Measurements from ENCODE around the gene PDX1.

Gene PDX1

DNA sequence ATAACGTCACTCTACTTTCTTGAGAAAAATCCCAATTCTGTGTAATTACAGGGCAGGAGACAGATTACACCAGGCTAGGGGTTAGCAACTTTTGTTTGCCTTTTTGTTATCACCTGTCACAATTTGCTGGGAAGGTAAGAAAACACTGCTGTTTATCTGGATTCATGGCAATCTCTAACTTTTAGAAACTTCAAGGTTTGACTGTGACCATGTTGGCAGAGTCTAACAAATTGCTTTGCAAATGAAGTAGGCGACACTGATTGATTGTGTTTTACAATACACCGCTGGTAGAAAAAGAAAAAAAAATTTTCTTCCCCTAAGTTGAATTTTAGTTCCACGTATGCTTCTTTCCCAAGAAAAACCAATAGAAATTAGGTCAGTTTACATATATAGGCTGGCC lies 10.4 kb upstream of the PDX1 start:
- no peak for TF ChIP-seq CTCF (IDR thresholded peaks at IDR 0.05; ENCODE audit: borderline replicate concordance, insufficient read depth, low read depth, low read length)
- H3K4me3 ChIP-seq (ENCODE audit: low read depth, low read length): no peak overlapping the region

GRCh38 chr13:27911521-27911920 lies 8.3 kb upstream of the PDX1 start:
- TF ChIP-seq CTCF (IDR thresholded peaks at IDR 0.05; ENCODE audit: borderline replicate concordance, insufficient read depth, low read depth, low read length): no peak
- no peak overlapping the region for H3K4me3 ChIP-seq (ENCODE audit: low read depth, low read length)

DNA sequence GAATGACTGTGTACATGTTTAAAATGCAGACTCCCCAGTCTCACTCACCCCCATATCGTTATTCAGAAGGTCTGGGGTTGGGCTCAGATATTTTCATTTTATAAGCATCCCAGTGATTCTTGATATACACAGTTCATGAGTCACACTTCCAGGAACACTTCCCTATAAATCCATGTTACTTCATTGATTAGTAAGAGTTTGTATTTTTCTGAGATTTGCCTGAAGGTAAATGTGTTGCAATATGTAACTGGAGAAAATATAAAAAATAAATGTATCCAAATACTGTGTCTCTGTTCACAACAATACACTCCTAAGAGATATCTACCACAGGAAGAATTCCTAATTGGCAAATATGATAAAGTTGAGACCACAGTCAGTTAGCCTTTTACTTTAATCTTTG lies 6.6 kb upstream of the PDX1 start:
- TF ChIP-seq CTCF (IDR thresholded peaks at IDR 0.05; ENCODE audit: borderline replicate concordance, insufficient read depth, low read depth, low read length): no peak
- no peak overlapping the region for H3K4me3 ChIP-seq (ENCODE audit: low read depth, low read length)

GRCh38 chr13:27915301-27916207 lies 4.2 kb upstream of the PDX1 start:
- no peak for TF ChIP-seq CTCF (IDR thresholded peaks at IDR 0.05; ENCODE audit: borderline replicate concordance, insufficient read depth, low read depth, low read length)
- H3K4me3 ChIP-seq (ENCODE audit: low read depth, low read length): no peak overlapping the region

- no peak overlapping the region for H3K4me3 ChIP-seq (ENCODE audit: low read depth, low read length)
- no peak for TF ChIP-seq CTCF (IDR thresholded peaks at IDR 0.05; ENCODE audit: borderline replicate concordance, insufficient read depth, low read depth, low read length)
Measured at GRCh38 chr13:27917121-27917947, 2.5 kb upstream of the PDX1 start.

GRCh38 chr13:27918041-27918917 lies 1.5 kb upstream of the PDX1 start:
- no peak for TF ChIP-seq CTCF (IDR thresholded peaks at IDR 0.05; ENCODE audit: borderline replicate concordance, insufficient read depth, low read depth, low read length)
- no peak overlapping the region for H3K4me3 ChIP-seq (ENCODE audit: low read depth, low read length)

Measured in GM12875 (cell line).